GM19395 (cell line): ENCODE results near the gene ATP10A.

Experiments used
- ATAC-seq: cut with Tn5 transposase; IDR thresholded peaks from one replicate; pipeline ENCODE4 v1.9.1; 2021; ENCODE audit warnings: mild to moderate bottlenecking, moderate library complexity; ENCODE audit not compliant: unreplicated experiment

The ATP10A gene, protein sequence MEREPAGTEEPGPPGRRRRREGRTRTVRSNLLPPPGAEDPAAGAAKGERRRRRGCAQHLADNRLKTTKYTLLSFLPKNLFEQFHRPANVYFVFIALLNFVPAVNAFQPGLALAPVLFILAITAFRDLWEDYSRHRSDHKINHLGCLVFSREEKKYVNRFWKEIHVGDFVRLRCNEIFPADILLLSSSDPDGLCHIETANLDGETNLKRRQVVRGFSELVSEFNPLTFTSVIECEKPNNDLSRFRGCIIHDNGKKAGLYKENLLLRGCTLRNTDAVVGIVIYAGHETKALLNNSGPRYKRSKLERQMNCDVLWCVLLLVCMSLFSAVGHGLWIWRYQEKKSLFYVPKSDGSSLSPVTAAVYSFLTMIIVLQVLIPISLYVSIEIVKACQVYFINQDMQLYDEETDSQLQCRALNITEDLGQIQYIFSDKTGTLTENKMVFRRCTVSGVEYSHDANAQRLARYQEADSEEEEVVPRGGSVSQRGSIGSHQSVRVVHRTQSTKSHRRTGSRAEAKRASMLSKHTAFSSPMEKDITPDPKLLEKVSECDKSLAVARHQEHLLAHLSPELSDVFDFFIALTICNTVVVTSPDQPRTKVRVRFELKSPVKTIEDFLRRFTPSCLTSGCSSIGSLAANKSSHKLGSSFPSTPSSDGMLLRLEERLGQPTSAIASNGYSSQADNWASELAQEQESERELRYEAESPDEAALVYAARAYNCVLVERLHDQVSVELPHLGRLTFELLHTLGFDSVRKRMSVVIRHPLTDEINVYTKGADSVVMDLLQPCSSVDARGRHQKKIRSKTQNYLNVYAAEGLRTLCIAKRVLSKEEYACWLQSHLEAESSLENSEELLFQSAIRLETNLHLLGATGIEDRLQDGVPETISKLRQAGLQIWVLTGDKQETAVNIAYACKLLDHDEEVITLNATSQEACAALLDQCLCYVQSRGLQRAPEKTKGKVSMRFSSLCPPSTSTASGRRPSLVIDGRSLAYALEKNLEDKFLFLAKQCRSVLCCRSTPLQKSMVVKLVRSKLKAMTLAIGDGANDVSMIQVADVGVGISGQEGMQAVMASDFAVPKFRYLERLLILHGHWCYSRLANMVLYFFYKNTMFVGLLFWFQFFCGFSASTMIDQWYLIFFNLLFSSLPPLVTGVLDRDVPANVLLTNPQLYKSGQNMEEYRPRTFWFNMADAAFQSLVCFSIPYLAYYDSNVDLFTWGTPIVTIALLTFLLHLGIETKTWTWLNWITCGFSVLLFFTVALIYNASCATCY (N-terminal part only)

GRCh38 chr15:25863111-25863967 is at the start of gene ATP10A:
Gene ATP10A, minus strand, starts transcription at chr15:25863327. Its CDS starts 231 bp downstream, at chr15:25863096.
- ATAC-seq: no peak

- no peak for ATAC-seq
Observed at GRCh38 chr15:25912035-25912434, 48.9 kb upstream of the ATP10A start.

- ATAC-seq: no peak
Observed at GRCh38 chr15:25910832-25911231, 47.7 kb upstream of the ATP10A start.

GRCh38 chr15:25909806-25910205 is 46.7 kb upstream of the ATP10A start:
- no peak for ATAC-seq

DNA sequence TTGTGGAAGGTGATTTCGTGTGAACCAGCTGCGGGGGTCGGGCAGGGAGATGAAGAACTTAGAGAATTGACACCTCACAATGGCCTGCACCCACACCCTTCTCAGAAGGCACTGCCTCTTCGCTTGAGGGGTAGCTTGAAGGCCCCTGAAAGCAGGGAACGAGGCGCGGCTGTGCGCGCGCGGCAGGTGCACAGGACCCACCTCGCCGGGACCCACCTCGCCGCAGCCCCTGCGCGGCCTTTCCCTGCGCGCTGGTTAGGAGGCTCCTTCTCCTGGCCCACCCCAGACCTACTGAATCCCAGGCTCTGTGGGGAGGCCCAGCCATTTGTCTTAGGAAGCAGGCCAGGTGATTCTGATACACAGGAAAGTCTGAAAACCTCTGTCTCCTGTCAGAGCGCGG is 46.2 kb upstream of the ATP10A start:
- ATAC-seq: no peak

GRCh38 chr15:25905140-25905539 is 42.0 kb upstream of the ATP10A start:
- ATAC-seq: no peak

DNA sequence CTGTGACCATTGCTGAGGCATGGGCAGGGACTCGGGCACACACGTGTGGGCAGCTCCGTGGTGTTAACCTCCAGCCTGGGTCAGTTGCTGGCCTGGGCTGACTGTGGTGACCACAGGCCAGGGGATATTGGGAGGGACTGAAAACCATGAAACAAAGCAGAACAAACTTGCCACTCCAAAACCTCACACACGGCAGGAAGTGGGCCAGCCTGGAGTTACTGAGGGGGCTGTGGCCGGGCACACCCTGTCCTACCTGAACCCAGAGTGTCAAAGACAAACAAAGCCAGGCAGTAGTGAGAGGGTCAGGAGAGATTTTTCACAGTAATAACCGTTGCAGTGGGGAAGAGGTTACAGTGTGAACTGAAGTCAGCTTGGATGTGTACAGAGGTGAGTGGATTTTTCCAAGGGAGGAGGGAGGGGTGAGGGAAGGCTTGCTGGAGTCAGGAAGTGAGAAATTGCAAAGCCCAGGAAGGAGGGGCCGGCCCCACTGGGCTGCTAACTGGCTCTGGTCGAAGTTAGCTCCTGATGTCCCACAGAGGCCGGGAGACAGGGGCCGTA is 40.0 kb upstream of the ATP10A start:
- ATAC-seq: no peak

DNA sequence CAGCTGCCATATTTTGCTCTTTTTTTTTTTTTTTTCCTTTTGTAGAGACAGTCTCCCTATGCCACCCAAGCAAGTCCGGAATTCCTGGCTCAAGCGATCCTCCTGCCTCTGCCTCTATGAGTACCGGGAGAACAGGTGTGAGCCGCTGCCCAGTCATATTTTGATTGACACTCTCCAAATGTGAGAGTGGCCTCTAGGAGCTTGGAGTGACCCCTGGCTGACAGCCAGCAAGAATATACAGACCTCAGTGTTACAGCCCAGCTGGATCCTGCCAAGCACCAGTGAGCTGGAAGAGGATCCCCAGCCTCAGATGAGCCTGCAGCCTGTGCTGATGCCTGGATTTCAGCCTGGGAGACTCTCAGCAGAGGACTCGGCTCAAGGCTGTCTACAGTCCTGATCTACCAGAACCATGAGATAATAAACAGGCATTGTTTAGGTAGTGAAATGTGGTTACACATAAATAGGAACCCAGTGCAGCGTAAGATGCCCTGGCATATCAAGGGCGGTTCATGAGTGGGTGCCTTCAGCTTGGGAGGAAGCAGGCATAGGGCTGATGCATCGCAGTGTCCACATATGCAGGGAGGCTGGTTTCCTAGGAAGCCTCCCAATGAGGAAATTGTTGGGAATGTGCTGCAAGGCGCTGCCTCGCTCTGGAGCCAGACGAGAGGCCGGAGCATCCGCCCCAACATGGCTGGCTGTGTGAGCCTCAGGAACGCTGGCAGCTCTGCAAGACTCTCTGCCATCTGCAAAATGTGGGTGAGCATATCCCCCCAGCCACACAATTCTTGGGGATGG is 38.9 kb upstream of the ATP10A start:
- no peak for ATAC-seq

- ATAC-seq: no peak
Observed at GRCh38 chr15:25900901-25901300, 37.8 kb upstream of the ATP10A start.

GRCh38 chr15:25900431-25900830 is 37.3 kb upstream of the ATP10A start:
- no peak for ATAC-seq

GRCh38 chr15:25899870-25900269 is 36.7 kb upstream of the ATP10A start:
- ATAC-seq: no peak

DNA sequence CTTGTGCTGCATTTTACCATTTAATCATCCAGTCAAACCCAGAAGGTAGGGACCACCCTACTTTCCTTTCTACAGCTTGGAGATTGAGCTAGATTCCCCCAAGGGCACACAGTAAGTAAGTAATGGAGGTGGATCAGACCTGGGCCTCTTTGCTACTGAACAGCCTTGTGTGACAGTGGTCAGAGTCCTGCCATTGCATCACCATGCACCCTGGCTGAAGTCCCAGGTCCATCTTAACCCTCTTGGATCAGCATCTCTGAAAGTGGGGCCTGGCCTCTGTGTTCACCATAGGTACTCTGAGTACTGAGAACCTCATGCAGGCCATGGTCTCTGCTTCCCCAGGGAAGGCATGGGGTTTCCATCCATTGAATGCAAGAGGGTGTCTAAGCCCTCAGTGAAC is 34.5 kb upstream of the ATP10A start:
- no peak for ATAC-seq

GRCh38 chr15:25894371-25894902 is 31.3 kb upstream of the ATP10A start:
- no peak for ATAC-seq

DNA sequence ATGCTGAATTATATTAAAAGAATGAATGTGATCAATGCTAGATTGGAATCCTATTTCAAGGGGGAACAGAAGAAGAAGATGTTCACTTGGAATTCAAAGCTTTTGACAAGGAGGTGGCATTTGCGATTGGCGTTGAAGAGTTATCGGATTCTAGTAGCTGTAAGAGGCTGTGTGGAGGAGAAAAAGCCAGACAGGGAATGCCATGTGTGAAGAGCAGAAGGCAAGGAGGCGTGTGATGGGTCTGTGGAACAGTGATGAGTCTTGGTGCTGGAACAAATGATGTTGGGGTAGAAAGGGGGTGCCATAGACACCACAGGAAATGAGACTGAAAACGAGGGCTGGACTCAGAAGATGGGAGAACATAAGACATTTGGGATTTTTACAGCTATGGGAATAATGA is 30.5 kb upstream of the ATP10A start:
- no peak for ATAC-seq

GRCh38 chr15:25892126-25892525 is 29.0 kb upstream of the ATP10A start:
- no peak for ATAC-seq

- ATAC-seq: no peak
Observed at GRCh38 chr15:25891081-25891480, 28.0 kb upstream of the ATP10A start.

GRCh38 chr15:25890529-25890928 is 27.4 kb upstream of the ATP10A start:
- ATAC-seq: no peak

- no peak for ATAC-seq
Observed at GRCh38 chr15:25887870-25888269, 24.7 kb upstream of the ATP10A start.
